A549 (cell line): ENCODE data around the gene SPAG5.

Experiments used
- BHLHE40 ChIP-seq: IDR thresholded peaks from 2 replicates; pipeline ENCODE4 v1.6.1; 2012; ENCODE audit warnings: low read depth, low read length, inconsistent platforms
- CTCF ChIP-seq: fragments of >200 bp; sonication (Bioruptor Twin); formaldehyde crosslinking; IDR thresholded peaks from 3 replicates; pipeline ENCODE4 v1.5.1; 2016
- JUN ChIP-seq, 2 experiments: fragments of >200 bp; sonication (Bioruptor Twin); formaldehyde crosslinking; IDR thresholded peaks; 2 replicates in 1 of 2; 3 replicates in 1 of 2; pipeline ENCODE4 v1.6.1; 2016 to 2017
- MYC ChIP-seq: IDR thresholded peaks from 2 replicates; pipeline ENCODE4 v1.6.1; 2012; ENCODE audit warnings: mild to moderate bottlenecking, inconsistent platforms, low read length, improper control_type of control experiment, borderline replicate concordance
- PHF8 ChIP-seq: fragments of 200-600 bp; sonication (generic); IDR thresholded peaks from 2 replicates; pipeline ENCODE4 v1.6.1; 2016; ENCODE audit warnings: low read depth, mild to moderate bottlenecking, antibody characterized with exemption, moderate library complexity, borderline replicate concordance

GRCh38 chr17:28528327-28529012 is 70.4 kb downstream of the SPAG5 start:
- no peak for TF ChIP-seq MYC
- TF ChIP-seq JUN (IDR thresholded peaks at IDR 0.05), result no peak
- no peak for TF ChIP-seq CTCF
- no peak for TF ChIP-seq PHF8
- TF ChIP-seq BHLHE40, result no peak
